Endodermal cell (in vitro differentiated cells): ENCODE results near the gene EMCN. TPM values are rescaled to one million over a fixed set of nuclear protein-coding genes. Genes with fewer than 3 reads are reported as not detected.

Experiments used
- DNase-seq: peaks from one replicate; pipeline ENCODE4 v3.0.0-alpha.2; 2017
- H3K27ac ChIP-seq: 2 replicates; pipeline ENCODE4 v1.5.1; 2013; ENCODE audit warnings: mild to moderate bottlenecking, low read depth, low read length, moderate library complexity
- H3K27me3 ChIP-seq: 2 replicates; pipeline ENCODE4 v1.6.1; 2013; ENCODE audit warnings: mild to moderate bottlenecking, low read length, moderate library complexity; ENCODE audit not compliant: insufficient read depth, control insufficient read depth, poor library complexity, severe bottlenecking
- H3K36me3 ChIP-seq: 2 replicates; pipeline ENCODE4 v1.7.0; 2013; ENCODE audit warnings: mild to moderate bottlenecking, low read length, moderate library complexity; ENCODE audit not compliant: control insufficient read depth, insufficient read depth
- H3K4me1 ChIP-seq: one replicate; pipeline ENCODE4 v1.7.0; 2013; ENCODE audit warnings: low read length; ENCODE audit not compliant: control insufficient read depth, insufficient read depth
- H3K4me3 ChIP-seq: 2 replicates; pipeline ENCODE4 v1.5.1; 2013; ENCODE audit warnings: mild to moderate bottlenecking, low read length, moderate library complexity
- H3K9ac ChIP-seq: 2 replicates; pipeline ENCODE4 v1.6.1; 2013; ENCODE audit warnings: mild to moderate bottlenecking, low read length, moderate library complexity; ENCODE audit not compliant: poor library complexity, severe bottlenecking; ENCODE audit errors: extremely low read depth
- H3K9me3 ChIP-seq: 2 replicates; pipeline ENCODE4 v1.6.1; 2013; ENCODE audit warnings: mild to moderate bottlenecking, low read length, moderate library complexity; ENCODE audit not compliant: control insufficient read depth
- H3K27ac Mint-ChIP-seq: 2 replicates; pipeline ENCODE4 v1.8.0; 2020; ENCODE audit warnings: mixed read lengths
- H3K27me3 Mint-ChIP-seq: 2 replicates; pipeline ENCODE4 v1.8.0; 2021; ENCODE audit warnings: mild to moderate bottlenecking, mixed read lengths; ENCODE audit not compliant: insufficient read depth
- H3K36me3 Mint-ChIP-seq: 2 replicates; pipeline ENCODE4 v1.8.0; 2020; ENCODE audit warnings: low read depth, mixed read lengths
- H3K4me1 Mint-ChIP-seq: 2 replicates; pipeline ENCODE4 v1.8.0; 2020; ENCODE audit warnings: mixed read lengths
- H3K4me3 Mint-ChIP-seq: 2 replicates; pipeline ENCODE4 v1.8.0; 2020; ENCODE audit warnings: mild to moderate bottlenecking, moderate library complexity, mixed read lengths
- H3K9me3 Mint-ChIP-seq: 2 replicates; pipeline ENCODE4 v1.8.0; 2020; ENCODE audit warnings: mild to moderate bottlenecking, mixed read lengths
- CTCF ChIP-seq: fragments of 200-600 bp; sonication (generic); conservative IDR thresholded peaks from 2 replicates; pipeline ENCODE4 v1.5.0; 2021; ENCODE audit warnings: antibody characterized with exemption, mild to moderate bottlenecking
- WGBS, 2 experiments: methylation state at CpG; one replicate each; pipeline versions ENCODE4 v1.1.5 to v1.1.7; 2013; ENCODE audit warnings: missing lambda C conversion rate in 2 of 2, mixed read lengths in 1 of 2; ENCODE audit not compliant: insufficient coverage in 1 of 2, insufficient read length in 1 of 2; 5-methylcytosine and 5-hydroxymethylcytosine counted together
- total RNA-seq, 2 donors: library from RNA; stranded (reverse); fragmentation: NEBNext Ultra II Directional in 1 of 2; extraction: Animal tissue kit (Norgen Biotek cat#: 25700) in 1 of 2; gene quantifications; 2 replicates in 1 of 2; 3 replicates in 1 of 2; pipeline ENCODE4 v1.2.1, GENCODE V29; 2021

Gene EMCN
- total RNA-seq, 2 donors from 2014 or later = not detected

GRCh38 chr4:100469555-100469954 lies 48.3 kb downstream of the EMCN start:
- Mint-ChIP-seq H3K27ac (no peak overlapping the region), H3K27me3 (no peaks in the 10 kb centered on the region), H3K9me3 (no peaks in the 10 kb centered on the region), H3K4me3 (no peak overlapping the region), H3K4me1 (no peaks in the 10 kb centered on the region), H3K36me3 (no peaks in the 10 kb centered on the region)
- no peaks in the 10 kb centered on the region for H3K4me1 ChIP-seq
- DNase-seq = no peak
- 93% methylated on average over 1 of the region's 1 CpG; no CpG with 5 or more reads in 1 of the 2 experiments for WGBS, 2 experiments
- H3K9me3 ChIP-seq = no peaks in the 10 kb centered on the region
- H3K36me3 ChIP-seq = no peaks in the 10 kb centered on the region
- H3K4me3 ChIP-seq = no peak overlapping the region
- H3K27ac ChIP-seq = no peak overlapping the region
- H3K9ac ChIP-seq = no peak overlapping the region
- no peak for TF ChIP-seq CTCF
- no peaks in the 10 kb centered on the region for H3K27me3 ChIP-seq

- Histone ChIP-seq H3K27ac (no peak overlapping the region), H3K4me3 (no peak overlapping the region), H3K9me3 (no peaks in the 10 kb centered on the region), H3K9ac (no peak overlapping the region), H3K36me3 (no peaks in the 10 kb centered on the region), H3K4me1 (no peaks in the 10 kb centered on the region), H3K27me3 (no peaks in the 10 kb centered on the region)
- no peak for TF ChIP-seq CTCF
- no peak for DNase-seq
- no peaks in the 10 kb centered on the region for H3K27me3 Mint-ChIP-seq
- no peaks in the 10 kb centered on the region for H3K36me3 Mint-ChIP-seq
- H3K9me3 Mint-ChIP-seq = no peaks in the 10 kb centered on the region
- H3K4me3 Mint-ChIP-seq = no peak overlapping the region
- H3K4me1 Mint-ChIP-seq = no peaks in the 10 kb centered on the region
- 86 to 90% methylated on average over 1 of the region's 1 CpG for WGBS, 2 experiments
- no peak overlapping the region for H3K27ac Mint-ChIP-seq
Measured at GRCh38 chr4:100466501-100466900, 51.3 kb downstream of the EMCN start.

- no peaks in the 10 kb centered on the region for H3K36me3 ChIP-seq
- no peaks in the 10 kb centered on the region for H3K4me1 Mint-ChIP-seq
- H3K9me3 ChIP-seq = no peaks in the 10 kb centered on the region
- H3K27me3 Mint-ChIP-seq = no peaks in the 10 kb centered on the region
- no peaks in the 10 kb centered on the region for H3K4me1 ChIP-seq
- no peak overlapping the region for H3K27ac ChIP-seq
- WGBS, 2 experiments = 96 to 100% methylated on average over 1 to 5 of the region's 5 CpGs
- H3K27ac Mint-ChIP-seq = no peak overlapping the region
- H3K4me3 Mint-ChIP-seq = no peak overlapping the region
- H3K9ac ChIP-seq = no peak overlapping the region
- TF ChIP-seq CTCF = no peak
- no peaks in the 10 kb centered on the region for H3K9me3 Mint-ChIP-seq
- no peaks in the 10 kb centered on the region for H3K27me3 ChIP-seq
- DNase-seq = no peak
- H3K36me3 Mint-ChIP-seq = no peaks in the 10 kb centered on the region
- no peak overlapping the region for H3K4me3 ChIP-seq
Measured at GRCh38 chr4:100461807-100462605, 55.8 kb downstream of the EMCN start.
